ENCODE results near the gene HSBP1. TPM values are rescaled to one million over a fixed set of nuclear protein-coding genes. Genes with fewer than 3 reads are reported as not detected.

Gene HSBP1
- total and polyA plus RNA-seq, 7 experiments from 2014 or later: 5.9 to 78.3 (median 31.3) TPM

DNA sequence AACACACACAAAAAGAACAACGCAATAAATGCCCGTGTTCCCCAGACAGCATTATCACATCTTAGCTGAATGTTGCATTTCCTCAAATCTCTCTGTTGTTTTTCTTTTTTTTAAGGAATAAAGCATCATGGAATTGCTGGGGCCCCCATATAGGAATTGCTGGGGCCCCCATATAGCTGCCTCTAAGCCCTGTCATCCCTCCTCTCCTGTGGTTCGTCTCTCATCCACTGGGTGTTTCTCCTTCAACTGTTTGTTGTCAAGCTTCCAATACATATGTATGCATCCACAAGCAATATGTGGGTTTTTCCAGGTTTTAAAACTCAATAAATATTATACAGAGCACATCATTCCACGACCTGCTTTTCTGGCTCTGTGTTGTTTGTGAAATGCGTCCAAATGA lies 43.2 kb downstream of the HSBP1 start:
- Histone ChIP-seq H3K9me3 (ENCODE audit: control insufficient read depth in 2 of 3, low read length in 3 of 3) (no peaks in the 10 kb centered on the region), H3K36me3 (ENCODE audit: control insufficient read depth in 2 of 3, insufficient read depth in 3 of 3, low read length in 3 of 3) (no peaks in the 10 kb centered on the region), H3K4me1 (ENCODE audit: control insufficient read depth in 2 of 2, insufficient read depth in 2 of 2, low read length in 2 of 2) (no peaks in the 10 kb centered on the region), H3K4me3 (ENCODE audit: low read length) (no peak overlapping the region), H3K27me3 (ENCODE audit: control insufficient read depth in 2 of 2, insufficient read depth in 2 of 2, low read length in 2 of 2) (no peaks in the 10 kb centered on the region), H3K27ac (ENCODE audit: low read depth, low read length) (no peak overlapping the region)
- no peaks in the 10 kb centered on the region for H3K9me3 Mint-ChIP-seq
- no peaks in the 10 kb centered on the region for H3K36me3 Mint-ChIP-seq
- CTCF ChIA-PET: no interaction called here
- peaks cover 0 to 21% (median 8%) of the 10 kb centered on the region in 5 donors for H3K27me3 Mint-ChIP-seq
- intact Hi-C loops (cut with micrococcal nuclease): no loop called here
- no peak for ATAC-seq
- DNase-seq: no peak
- H3K27ac Mint-ChIP-seq: no peak overlapping the region
- H3K4me3 Mint-ChIP-seq: no peak overlapping the region
- no peaks in the 10 kb centered on the region for H3K4me1 Mint-ChIP-seq
- POLR2A ChIA-PET: no interaction called here

DNA sequence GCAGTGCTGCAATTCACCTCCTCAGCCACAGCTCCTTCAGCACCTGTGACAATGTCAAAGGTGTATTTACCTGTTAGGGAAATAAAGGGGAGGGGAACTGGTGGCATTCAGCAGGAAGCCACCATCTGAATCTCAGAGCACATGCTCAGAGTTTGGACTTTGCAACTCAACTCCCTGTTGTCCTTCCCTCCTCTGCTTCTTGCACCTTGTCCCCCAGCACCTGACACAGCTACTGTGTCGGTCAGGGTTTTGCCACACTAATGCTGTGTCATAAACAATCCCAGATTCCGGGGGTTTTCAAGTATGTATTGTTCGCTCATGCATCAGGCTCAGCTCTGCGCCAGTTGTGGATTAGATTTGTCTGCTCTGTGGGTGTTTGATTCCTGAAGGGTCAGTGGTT lies 43.7 kb downstream of the HSBP1 start:
- intact Hi-C loops (cut with micrococcal nuclease): no loop called here
- ChIA-PET CTCF (no interaction called here), POLR2A (no interaction called here)
- Histone ChIP-seq H3K9me3 (ENCODE audit: control insufficient read depth in 2 of 3, low read length in 3 of 3) (no peaks in the 10 kb centered on the region), H3K27me3 (ENCODE audit: control insufficient read depth in 2 of 2, insufficient read depth in 2 of 2, low read length in 2 of 2) (no peaks in the 10 kb centered on the region), H3K4me1 (ENCODE audit: control insufficient read depth in 2 of 2, insufficient read depth in 2 of 2, low read length in 2 of 2) (no peaks in the 10 kb centered on the region), H3K4me3 (ENCODE audit: low read length) (no peak overlapping the region), H3K27ac (ENCODE audit: low read depth, low read length) (no peak overlapping the region), H3K36me3 (ENCODE audit: control insufficient read depth in 2 of 3, insufficient read depth in 3 of 3, low read length in 3 of 3) (no peaks in the 10 kb centered on the region)
- Mint-ChIP-seq H3K4me1 (no peaks in the 10 kb centered on the region), H3K27ac (no peak overlapping the region), H3K4me3 (no peak overlapping the region), H3K27me3 (peaks cover 0 to 21% (median 8%) of the 10 kb centered on the region in 5 donors), H3K36me3 (no peaks in the 10 kb centered on the region), H3K9me3 (no peaks in the 10 kb centered on the region)
- DNase-seq (no peak), ATAC-seq (no peak)

DNA sequence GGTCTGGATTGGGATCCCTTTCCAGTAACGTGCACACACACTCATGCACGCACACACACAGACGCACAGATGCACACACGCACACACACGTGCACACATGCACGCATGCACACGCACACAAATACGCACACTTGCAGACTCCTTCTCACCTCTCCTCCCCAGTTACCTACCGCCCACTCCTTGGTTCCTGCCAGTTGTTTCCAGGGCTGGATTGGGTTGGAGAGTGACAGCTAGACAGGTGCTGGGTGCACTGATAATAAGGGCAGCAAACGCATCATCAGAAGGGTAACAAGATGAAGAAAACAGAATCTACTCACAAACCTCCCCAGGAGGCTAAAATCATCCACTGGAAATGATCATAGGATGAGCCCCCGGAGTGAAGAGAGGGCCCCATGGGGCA lies 45.0 kb downstream of the HSBP1 start:
- no peaks in the 10 kb centered on the region for H3K36me3 Mint-ChIP-seq
- intact Hi-C loops (cut with micrococcal nuclease): no loop called here
- Histone ChIP-seq H3K4me1 (ENCODE audit: control insufficient read depth in 2 of 2, insufficient read depth in 2 of 2, low read length in 2 of 2) (no peaks in the 10 kb centered on the region), H3K36me3 (ENCODE audit: control insufficient read depth in 2 of 3, insufficient read depth in 3 of 3, low read length in 3 of 3) (no peaks in the 10 kb centered on the region), H3K9me3 (ENCODE audit: control insufficient read depth in 2 of 3, low read length in 3 of 3) (no peaks in the 10 kb centered on the region), H3K27me3 (ENCODE audit: control insufficient read depth in 2 of 2, insufficient read depth in 2 of 2, low read length in 2 of 2) (no peaks in the 10 kb centered on the region), H3K4me3 (ENCODE audit: low read length) (no peak overlapping the region), H3K27ac (ENCODE audit: low read depth, low read length) (no peak overlapping the region)
- ATAC-seq (no peak), DNase-seq (no peak)
- no peaks in the 10 kb centered on the region for H3K9me3 Mint-ChIP-seq
- no peak overlapping the region for H3K4me3 Mint-ChIP-seq
- H3K4me1 Mint-ChIP-seq: no peaks in the 10 kb centered on the region
- H3K27me3 Mint-ChIP-seq: peaks cover 0 to 21% (median 8%) of the 10 kb centered on the region in 5 donors
- no peak overlapping the region for H3K27ac Mint-ChIP-seq
- POLR2A ChIA-PET: no interaction called here
- CTCF ChIA-PET: no interaction called here

DNA sequence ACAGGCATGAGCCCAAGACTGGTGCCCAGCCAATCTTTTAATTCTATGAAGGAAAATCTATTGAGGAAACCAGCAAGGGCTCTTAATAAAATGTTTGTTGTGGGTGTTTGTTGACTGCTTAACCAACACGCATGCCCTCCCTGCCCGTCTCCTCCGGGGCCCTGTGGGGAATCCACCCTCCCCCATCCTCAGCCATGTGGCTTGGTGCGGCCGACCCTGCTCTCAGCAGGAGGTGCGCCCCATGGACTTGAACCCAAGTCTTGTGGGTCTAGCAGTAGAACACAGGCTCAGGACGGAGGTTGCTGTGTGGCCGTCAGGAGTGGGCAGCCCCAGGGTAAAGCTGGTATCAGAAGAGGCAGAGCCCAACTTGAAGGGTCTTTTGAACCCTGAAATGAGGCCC lies 46.1 kb downstream of the HSBP1 start:
- H3K4me1 Mint-ChIP-seq: no peaks in the 10 kb centered on the region
- peaks cover 0 to 21% (median 6%) of the 10 kb centered on the region in 5 donors for H3K27me3 Mint-ChIP-seq
- H3K27ac Mint-ChIP-seq: no peak overlapping the region
- no peak overlapping the region for H3K4me3 Mint-ChIP-seq
- H3K4me1 ChIP-seq (ENCODE audit: control insufficient read depth in 2 of 2, insufficient read depth in 2 of 2, low read length in 2 of 2): no peaks in the 10 kb centered on the region
- no peaks in the 10 kb centered on the region for H3K27me3 ChIP-seq (ENCODE audit: control insufficient read depth in 2 of 2, insufficient read depth in 2 of 2, low read length in 2 of 2)
- no peaks in the 10 kb centered on the region for H3K36me3 Mint-ChIP-seq
- no peak overlapping the region for H3K27ac ChIP-seq (ENCODE audit: low read depth, low read length)
- DNase-seq (no peak), ATAC-seq (no peak)
- H3K9me3 Mint-ChIP-seq: peaks cover 0 to 2% (median 0%) of the 10 kb centered on the region in 11 donors
- no peak overlapping the region for H3K4me3 ChIP-seq (ENCODE audit: low read length)
- no peaks in the 10 kb centered on the region for H3K36me3 ChIP-seq (ENCODE audit: control insufficient read depth in 2 of 3, insufficient read depth in 3 of 3, low read length in 3 of 3)
- no peaks in the 10 kb centered on the region for H3K9me3 ChIP-seq (ENCODE audit: control insufficient read depth in 2 of 3, low read length in 3 of 3)
- intact Hi-C loops (cut with micrococcal nuclease): no loop called here
- CTCF ChIA-PET: no interaction called here
- POLR2A ChIA-PET: no interaction called here

DNA sequence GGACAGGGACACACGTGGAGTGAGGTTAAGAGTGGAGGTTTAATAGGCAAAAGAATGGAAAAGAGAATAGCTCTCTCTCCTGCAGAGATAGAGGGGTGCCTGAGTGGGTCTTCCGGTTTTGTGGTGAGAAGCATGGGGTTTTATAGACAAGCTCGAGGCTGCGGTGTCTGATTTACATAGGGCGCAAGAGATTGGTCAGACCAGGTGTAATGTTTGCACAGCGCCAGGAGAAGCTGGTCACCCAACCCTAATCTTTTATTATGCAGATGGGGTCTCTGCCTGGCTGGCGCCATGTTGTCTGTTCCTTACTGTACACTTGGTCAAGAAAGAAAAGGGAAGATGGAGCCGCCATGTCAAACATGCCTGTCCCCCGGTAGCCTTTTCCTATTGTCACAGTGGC lies 46.6 kb downstream of the HSBP1 start:
- POLR2A ChIA-PET: no interaction called here
- intact Hi-C loops (cut with micrococcal nuclease): no loop called here
- Mint-ChIP-seq H3K4me1 (no peaks in the 10 kb centered on the region), H3K9me3 (peaks cover 0 to 2% (median 0%) of the 10 kb centered on the region in 11 donors), H3K27ac (no peak overlapping the region), H3K36me3 (no peaks in the 10 kb centered on the region), H3K27me3 (peaks cover 0 to 18% (median under 1%) of the 10 kb centered on the region in 5 donors), H3K4me3 (no peak overlapping the region)
- DNase-seq: no peak
- CTCF ChIA-PET: no interaction called here
- Histone ChIP-seq H3K4me1 (ENCODE audit: control insufficient read depth in 2 of 2, insufficient read depth in 2 of 2, low read length in 2 of 2) (no peaks in the 10 kb centered on the region), H3K4me3 (ENCODE audit: low read length) (no peak overlapping the region), H3K36me3 (ENCODE audit: control insufficient read depth in 2 of 3, insufficient read depth in 3 of 3, low read length in 3 of 3) (no peaks in the 10 kb centered on the region), H3K27ac (ENCODE audit: low read depth, low read length) (no peak overlapping the region), H3K9me3 (ENCODE audit: control insufficient read depth in 2 of 3, low read length in 3 of 3) (no peaks in the 10 kb centered on the region), H3K27me3 (ENCODE audit: control insufficient read depth in 2 of 2, insufficient read depth in 2 of 2, low read length in 2 of 2) (no peaks in the 10 kb centered on the region)
- ATAC-seq: no peak

DNA sequence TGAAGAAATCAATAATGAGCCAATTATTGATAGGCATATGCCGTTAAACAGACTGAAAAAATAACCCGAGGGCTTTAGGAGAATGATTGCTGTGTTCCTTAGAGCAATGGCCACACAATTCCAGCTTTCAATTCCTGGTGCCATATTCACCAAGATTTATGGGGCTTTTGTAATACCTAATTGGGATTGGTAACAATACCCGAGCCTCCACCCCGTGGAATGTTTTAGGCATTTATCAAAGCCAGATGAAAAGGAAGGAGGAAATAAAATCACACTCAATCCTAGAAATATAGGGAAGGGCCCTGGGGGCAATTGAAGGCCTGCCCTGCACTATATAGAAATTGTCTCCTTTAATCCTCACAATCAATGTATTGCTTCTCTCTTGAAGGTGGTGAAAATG lies 49.0 kb downstream of the HSBP1 start:
- no peak overlapping the region for H3K27ac ChIP-seq (ENCODE audit: low read depth, low read length)
- Mint-ChIP-seq H3K36me3 (no peaks in the 10 kb centered on the region), H3K4me3 (no peak overlapping the region), H3K9me3 (peaks cover 0 to 2% (median 0%) of the 10 kb centered on the region in 11 donors), H3K27ac (no peak overlapping the region), H3K27me3 (peaks cover 0 to 16% (median 0%) of the 10 kb centered on the region in 5 donors), H3K4me1 (no peaks in the 10 kb centered on the region)
- CTCF ChIA-PET: no interaction called here
- no peaks in the 10 kb centered on the region for H3K9me3 ChIP-seq (ENCODE audit: control insufficient read depth in 2 of 3, low read length in 3 of 3)
- intact Hi-C loops (cut with micrococcal nuclease): no loop called here
- POLR2A ChIA-PET: no interaction called here
- no peaks in the 10 kb centered on the region for H3K27me3 ChIP-seq (ENCODE audit: control insufficient read depth in 2 of 2, insufficient read depth in 2 of 2, low read length in 2 of 2)
- no peaks in the 10 kb centered on the region for H3K4me1 ChIP-seq (ENCODE audit: control insufficient read depth in 2 of 2, insufficient read depth in 2 of 2, low read length in 2 of 2)
- no peak overlapping the region for H3K4me3 ChIP-seq (ENCODE audit: low read length)
- no peak for DNase-seq
- H3K36me3 ChIP-seq (ENCODE audit: control insufficient read depth in 2 of 3, insufficient read depth in 3 of 3, low read length in 3 of 3): no peaks in the 10 kb centered on the region
- ATAC-seq: no peak

DNA sequence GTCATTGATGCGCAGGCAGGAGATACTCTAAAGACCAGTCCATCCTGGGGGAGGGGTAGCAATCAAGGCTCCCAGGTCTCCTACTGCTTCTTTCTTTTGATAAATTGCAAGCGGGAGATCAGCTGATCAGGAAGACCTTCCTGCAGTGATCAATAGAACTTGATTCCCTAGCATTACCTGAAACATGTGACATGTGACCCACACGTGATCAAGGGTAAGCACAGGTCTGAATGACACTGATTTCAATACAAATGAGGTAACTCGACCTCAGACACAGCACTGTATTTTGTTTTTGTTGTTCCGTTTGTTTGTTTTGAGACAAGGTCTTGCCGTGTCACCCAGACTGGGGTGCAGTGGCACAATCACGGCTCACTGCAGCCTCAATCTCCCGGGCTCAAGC lies 51.5 kb downstream of the HSBP1 start:
- ChIA-PET CTCF (no interaction called here), POLR2A (no interaction called here)
- no peaks in the 10 kb centered on the region for H3K4me1 Mint-ChIP-seq
- intact Hi-C loops (cut with micrococcal nuclease): no loop called here
- H3K27me3 Mint-ChIP-seq: peaks cover 0 to 10% (median 0%) of the 10 kb centered on the region in 5 donors
- Histone ChIP-seq H3K36me3 (ENCODE audit: control insufficient read depth in 2 of 3, insufficient read depth in 3 of 3, low read length in 3 of 3) (no peaks in the 10 kb centered on the region), H3K9me3 (ENCODE audit: control insufficient read depth in 2 of 3, low read length in 3 of 3) (no peaks in the 10 kb centered on the region), H3K27me3 (ENCODE audit: control insufficient read depth in 2 of 2, insufficient read depth in 2 of 2, low read length in 2 of 2) (no peaks in the 10 kb centered on the region), H3K4me3 (ENCODE audit: low read length) (no peak overlapping the region), H3K27ac (ENCODE audit: low read depth, low read length) (no peak overlapping the region), H3K4me1 (ENCODE audit: control insufficient read depth in 2 of 2, insufficient read depth in 2 of 2, low read length in 2 of 2) (no peaks in the 10 kb centered on the region)
- H3K27ac Mint-ChIP-seq: no peak overlapping the region
- no peak overlapping the region for H3K4me3 Mint-ChIP-seq
- DNase-seq: no peak
- H3K36me3 Mint-ChIP-seq: peaks cover 0 to 4% (median 0%) of the 10 kb centered on the region in 5 donors
- ATAC-seq: no peak
- peaks cover 0 to 6% (median 0%) of the 10 kb centered on the region in 11 donors for H3K9me3 Mint-ChIP-seq

Measured in naive thymus-derived CD4-positive, alpha-beta T cell (primary cell).